ENCODE measurements around the gene SPIRE1.
"Not testable (repeated sequence)": the region's sequence is repeated elsewhere in the genome, so short reads cannot be mapped to it uniquely, and the experiment has no call there.

The SPIRE1 gene

GRCh38 chr18:12647773-12648172, 10.1 kb downstream of the SPIRE1 start:
- no peak for DNase-seq

- peak; percentile 11 for DNase-seq
Measured at GRCh38 chr18:12645751-12646203, 12.1 kb downstream of the SPIRE1 start.

- DNase-seq, result no peak
Measured at GRCh38 chr18:12645254-12645653, 12.7 kb downstream of the SPIRE1 start.

GRCh38 chr18:12643756-12644155, 14.2 kb downstream of the SPIRE1 start:
- not testable (repeated sequence) for DNase-seq

GRCh38 chr18:12640881-12641200, 17.1 kb downstream of the SPIRE1 start:
- no peak for DNase-seq

- no peak for DNase-seq
Measured at GRCh38 chr18:12639990-12640880, 17.7 kb downstream of the SPIRE1 start.

- DNase-seq, result no peak
Measured at GRCh38 chr18:12638644-12639124, 19.2 kb downstream of the SPIRE1 start.

- DNase-seq, result no peak
Measured at GRCh38 chr18:12637901-12638643, 19.8 kb downstream of the SPIRE1 start.

- DNase-seq, result no peak
Measured at GRCh38 chr18:12637393-12637792, 20.5 kb downstream of the SPIRE1 start.

- no peak for DNase-seq
Measured at GRCh38 chr18:12631831-12632477, 26.0 kb downstream of the SPIRE1 start.

- DNase-seq, result no peak
Measured at GRCh38 chr18:12630136-12630535, 27.8 kb downstream of the SPIRE1 start.

GRCh38 chr18:12628706-12629702, 28.9 kb downstream of the SPIRE1 start:
- DNase-seq, result no peak

- DNase-seq, result not testable (repeated sequence)
Measured at GRCh38 chr18:12627199-12627598, 30.7 kb downstream of the SPIRE1 start.

- no peak for DNase-seq
Measured at GRCh38 chr18:12625241-12625640, 32.7 kb downstream of the SPIRE1 start.

- no peak for DNase-seq
Measured at GRCh38 chr18:12621742-12622306, 36.1 kb downstream of the SPIRE1 start.

- DNase-seq, result no peak
Measured at GRCh38 chr18:12615748-12616147, 42.2 kb downstream of the SPIRE1 start.

- DNase-seq, result no peak
Measured at GRCh38 chr18:12608301-12608700, 49.6 kb downstream of the SPIRE1 start.

- no peak for DNase-seq
Measured at GRCh38 chr18:12606592-12607315, 51.2 kb downstream of the SPIRE1 start.

- no peak for DNase-seq
Measured at GRCh38 chr18:12604445-12605007, 53.4 kb downstream of the SPIRE1 start.

GRCh38 chr18:12599966-12600365, 57.9 kb downstream of the SPIRE1 start:
- no peak for DNase-seq
